Keratinocyte (primary cell): ENCODE measurements around the gene TNNC1.

Source experiments
- EZH2 ChIP-seq: IDR thresholded peaks from one replicate; pipeline ENCODE4 v1.6.1; 2012; ENCODE audit warnings: inconsistent platforms, mild to moderate bottlenecking, low read length, moderate library complexity
- TF ChIP-seq, protein P1 (sequence below), 3 experiments: IDR thresholded peaks in 1 of 3; conservative IDR thresholded peaks in 1 of 3; optimal IDR thresholded peaks in 1 of 3; 2 replicates in 2 of 3; 3 replicates in 1 of 3; pipeline versions ENCODE3 to v1.5.1; 2011; ENCODE audit warnings: low read length in 3 of 3, mild to moderate bottlenecking in 3 of 3, moderate library complexity in 2 of 3, control low read depth in 1 of 3, inconsistent platforms in 1 of 3; ENCODE audit not compliant: insufficient read depth in 2 of 3; ENCODE audit errors: extremely low read depth in 1 of 3

DNA sequence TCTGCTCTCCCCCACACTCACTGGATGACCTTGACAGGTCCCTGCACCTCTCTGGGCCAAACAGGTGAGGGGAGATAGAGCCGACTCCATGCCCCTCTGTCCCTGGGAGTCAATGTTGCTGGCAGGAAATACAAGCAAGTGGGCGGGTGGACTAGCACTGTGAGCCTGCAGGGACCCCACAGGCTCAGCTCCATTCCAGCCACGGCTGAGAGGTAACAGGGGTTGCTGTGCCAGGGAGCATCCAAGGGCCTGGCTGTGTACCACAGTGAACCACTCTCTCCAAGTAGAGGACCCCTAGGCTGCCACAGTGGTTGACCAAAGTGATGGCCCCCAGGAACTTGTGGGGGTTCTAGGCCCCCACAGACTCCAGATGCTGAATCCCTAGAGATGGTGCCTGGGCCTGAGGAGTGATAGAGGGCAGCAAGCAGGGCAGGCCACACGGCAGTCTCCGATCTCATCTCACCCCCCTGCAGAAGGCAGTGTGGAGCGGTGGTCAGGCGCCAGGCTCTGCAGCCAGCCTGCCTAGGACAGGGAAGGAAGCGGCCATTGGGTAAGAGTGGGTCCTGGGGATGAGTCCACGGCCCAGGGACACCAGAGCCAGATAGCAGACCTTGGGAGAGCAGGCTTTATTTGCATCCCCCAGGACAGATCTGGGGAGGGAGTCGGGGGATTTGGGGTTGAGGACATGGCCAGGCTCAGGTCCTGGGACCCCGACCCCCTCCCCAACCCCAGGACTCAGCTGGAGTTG lies 3.2 kb downstream of the TNNC1 start:
- TF ChIP-seq, protein P1, sequence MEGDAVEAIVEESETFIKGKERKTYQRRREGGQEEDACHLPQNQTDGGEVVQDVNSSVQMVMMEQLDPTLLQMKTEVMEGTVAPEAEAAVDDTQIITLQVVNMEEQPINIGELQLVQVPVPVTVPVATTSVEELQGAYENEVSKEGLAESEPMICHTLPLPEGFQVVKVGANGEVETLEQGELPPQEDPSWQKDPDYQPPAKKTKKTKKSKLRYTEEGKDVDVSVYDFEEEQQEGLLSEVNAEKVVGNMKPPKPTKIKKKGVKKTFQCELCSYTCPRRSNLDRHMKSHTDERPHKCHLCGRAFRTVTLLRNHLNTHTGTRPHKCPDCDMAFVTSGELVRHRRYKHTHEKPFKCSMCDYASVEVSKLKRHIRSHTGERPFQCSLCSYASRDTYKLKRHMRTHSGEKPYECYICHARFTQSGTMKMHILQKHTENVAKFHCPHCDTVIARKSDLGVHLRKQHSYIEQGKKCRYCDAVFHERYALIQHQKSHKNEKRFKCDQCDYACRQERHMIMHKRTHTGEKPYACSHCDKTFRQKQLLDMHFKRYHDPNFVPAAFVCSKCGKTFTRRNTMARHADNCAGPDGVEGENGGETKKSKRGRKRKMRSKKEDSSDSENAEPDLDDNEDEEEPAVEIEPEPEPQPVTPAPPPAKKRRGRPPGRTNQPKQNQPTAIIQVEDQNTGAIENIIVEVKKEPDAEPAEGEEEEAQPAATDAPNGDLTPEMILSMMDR (optimal IDR thresholded peaks at IDR 0.05 in 1 of 3, IDR thresholded peaks at IDR 0.05 in 1 of 3, conservative IDR thresholded peaks at IDR 0.05 in 1 of 3; ENCODE audit: extremely low read depth in 1 of 3, insufficient read depth in 2 of 3, low read length in 3 of 3), result no peak
- TF ChIP-seq EZH2, result no peak
